DOHH2 (cell line): ENCODE results near the gene KRTDAP.

Experiments used
- CTCF ChIP-seq: fragments of 200-600 bp; sonication (generic); IDR thresholded peaks from one replicate; pipeline ENCODE4 v1.5.1; 2014; ENCODE audit warnings: antibody characterized with exemption, mild to moderate bottlenecking, low read depth, low read length; ENCODE audit not compliant: poor library complexity, severe bottlenecking
- EZH2phosphoT487 ChIP-seq: fragments of 200-600 bp; sonication (generic); IDR thresholded peaks from 2 replicates; pipeline ENCODE4 v1.6.1; 2017; ENCODE audit warnings: borderline replicate concordance, mild to moderate bottlenecking, antibody characterized with exemption, low read length, moderate library complexity, mixed read lengths

- no peak for TF ChIP-seq EZH2phosphoT487
- no peak for TF ChIP-seq CTCF
Measured at GRCh38 chr19:35533201-35533821, 43.0 kb upstream of the KRTDAP start, which contains the start of gene GAPDHS.
